GM18502 (cell line): ENCODE measurements around the gene SLC30A7.
"Not testable (repeated sequence)": the region's sequence is repeated elsewhere in the genome, so short reads cannot be mapped to it uniquely, and the experiment has no call there.

Experiments
- ATAC-seq: cut with Tn5 transposase; IDR thresholded peaks from one replicate; pipeline ENCODE4 v1.9.1; 2021; ENCODE audit warnings: mild to moderate bottlenecking; ENCODE audit not compliant: unreplicated experiment, poor library complexity

SLC30A7 gene

DNA sequence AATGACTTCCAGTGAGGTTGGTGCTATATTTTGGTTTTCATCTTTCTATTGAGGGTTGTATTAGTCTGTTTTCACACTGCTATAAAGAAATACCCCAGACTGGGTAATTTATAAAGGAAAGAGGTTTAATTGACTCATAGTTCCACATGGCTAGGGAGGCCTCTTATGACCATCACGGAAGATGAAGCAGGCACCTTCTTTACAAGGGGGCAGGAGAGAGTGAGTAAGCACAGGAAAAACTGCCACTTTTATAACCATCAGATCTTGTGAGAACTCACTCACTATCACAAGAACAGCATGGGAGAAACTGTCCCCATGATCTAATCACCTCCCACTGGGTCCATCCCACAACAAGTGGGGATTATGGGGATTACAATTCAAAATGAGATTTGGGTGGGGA, 6.9 kb upstream of the SLC30A7 start:
- not testable (repeated sequence) for ATAC-seq

DNA sequence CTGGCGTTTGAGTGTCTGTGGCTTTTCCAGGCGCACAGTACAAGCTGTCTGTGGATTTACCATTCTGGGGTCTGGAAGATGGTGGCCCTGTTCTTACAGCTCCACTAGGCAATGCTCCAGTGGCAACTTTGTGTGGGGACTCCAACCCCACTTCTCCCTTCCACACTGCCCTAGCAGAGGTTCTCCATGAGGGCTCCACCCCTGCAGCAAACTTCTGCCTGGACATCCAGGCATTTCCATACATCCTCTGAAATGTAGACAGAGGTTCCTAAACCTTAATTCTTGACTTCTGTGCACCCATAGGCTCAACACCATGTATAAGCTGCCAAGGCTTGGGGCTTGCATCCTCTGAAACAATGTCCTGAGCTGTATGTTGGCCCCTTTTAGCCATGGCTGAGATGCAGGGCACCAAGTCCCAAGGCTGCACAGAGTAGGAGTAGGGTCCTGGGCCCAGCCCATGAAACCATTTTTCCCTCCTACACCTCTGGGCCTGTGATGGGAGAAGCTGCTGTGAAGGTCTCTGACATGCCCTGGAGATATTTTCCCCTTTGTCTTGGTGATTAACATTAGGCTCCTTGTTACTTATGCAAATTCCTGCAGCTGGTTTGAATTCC, 5.9 kb upstream of the SLC30A7 start:
- ATAC-seq, result not testable (repeated sequence)

DNA sequence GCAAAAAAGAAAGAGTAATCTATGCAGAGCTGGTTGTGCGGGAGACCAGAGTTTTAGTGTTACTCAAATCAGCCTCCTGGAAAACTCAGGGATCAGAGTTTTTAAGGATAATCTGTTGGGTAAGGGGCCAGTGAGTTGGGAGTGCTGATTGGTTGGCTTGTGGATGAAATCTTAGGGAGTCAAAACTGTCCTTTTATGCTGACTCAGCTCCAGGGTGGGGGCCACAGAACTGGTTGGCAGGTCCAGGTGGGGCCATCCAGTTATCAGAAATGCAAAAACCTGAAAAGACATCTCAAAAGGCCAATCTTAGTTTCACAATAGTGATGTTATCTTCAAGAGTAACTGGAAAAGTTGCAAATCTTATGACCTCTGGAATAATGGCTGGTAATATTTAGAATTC, 4.5 kb upstream of the SLC30A7 start:
- no peak for ATAC-seq

DNA sequence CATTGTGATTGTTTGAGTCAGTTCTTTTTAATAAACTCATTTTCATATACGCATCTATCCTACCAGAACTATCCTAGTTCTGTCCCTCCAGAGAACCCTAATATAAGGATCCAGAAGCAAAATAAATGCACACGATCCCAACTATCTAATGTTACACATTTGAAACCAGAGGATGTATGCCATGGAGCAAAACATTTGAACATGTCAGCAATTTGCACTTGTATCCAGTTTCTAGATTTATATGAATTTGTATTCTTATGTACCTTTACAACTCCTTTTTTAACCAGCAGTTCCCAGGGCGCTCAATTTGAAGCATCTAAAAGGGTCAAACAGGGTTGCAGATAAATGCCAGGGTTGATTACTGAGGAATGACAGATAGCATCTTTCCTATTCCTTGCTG, 3.3 kb upstream of the SLC30A7 start:
- no peak for ATAC-seq

DNA sequence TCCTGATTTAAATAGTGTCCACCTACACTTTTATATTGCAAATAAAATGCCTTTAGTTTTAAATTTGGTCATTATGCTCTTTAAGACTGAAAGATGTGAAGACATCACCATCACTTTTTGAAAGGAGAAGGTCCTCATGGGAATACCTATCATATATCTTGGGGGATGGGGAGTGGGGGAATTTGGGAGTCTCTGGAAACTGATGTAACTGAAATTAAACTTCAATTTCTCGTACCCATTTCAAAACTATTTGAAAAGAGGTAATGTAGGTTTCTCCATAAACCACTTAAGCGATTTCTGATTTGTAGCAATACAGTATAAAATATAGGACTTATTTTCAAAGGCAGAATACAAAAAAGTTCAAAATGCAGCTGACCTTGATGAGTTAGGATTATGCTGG, 2.2 kb upstream of the SLC30A7 start:
- no peak for ATAC-seq

DNA sequence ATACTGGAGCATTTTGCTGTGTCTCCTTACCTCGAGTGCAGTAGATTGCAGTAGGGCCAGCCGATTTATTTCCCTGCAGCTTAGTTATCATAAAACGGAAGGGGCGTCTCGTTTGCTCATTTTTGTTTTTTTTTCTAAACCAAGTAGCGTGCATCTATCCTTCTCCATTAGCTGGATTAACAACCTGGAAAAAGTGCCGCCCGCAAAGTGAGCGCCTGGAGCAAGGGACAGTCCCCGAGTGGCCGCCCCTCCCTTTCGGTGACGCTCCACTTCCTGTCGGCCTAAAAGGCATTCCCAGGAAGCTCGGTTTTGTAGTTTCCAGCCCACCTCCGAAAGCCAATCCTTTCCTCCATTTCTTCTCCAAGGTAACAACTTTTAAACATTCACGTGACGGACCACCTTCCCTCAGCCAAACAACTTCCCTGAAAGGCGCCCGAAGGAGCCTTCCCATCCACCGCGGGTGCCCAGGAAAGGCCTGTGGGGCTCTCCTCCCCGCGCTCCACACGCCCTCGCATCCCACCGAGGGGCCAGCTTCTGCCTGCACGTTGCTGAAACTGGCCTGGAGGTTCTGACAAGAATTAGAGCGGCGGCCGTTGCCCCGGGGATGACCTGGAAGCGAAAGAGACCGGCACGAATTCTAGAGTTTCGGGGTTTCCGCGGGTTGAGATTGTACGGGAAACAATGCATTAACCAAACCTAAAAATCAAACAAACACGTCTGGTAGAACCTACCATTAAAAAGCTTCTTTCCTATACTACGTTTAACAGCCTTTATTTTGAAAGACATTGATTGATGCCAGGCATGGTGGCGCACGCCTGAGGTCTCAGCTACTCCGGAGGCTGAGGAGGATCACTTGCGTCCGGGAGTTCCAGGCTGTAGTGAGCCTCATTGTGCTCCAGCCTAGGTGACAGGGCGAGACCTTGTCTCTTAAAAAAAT, 1.0 kb upstream of the SLC30A7 start, which contains the start of gene EXTL2:
Gene EXTL2 (minus strand): TSS at position 240 of the 937 bp plus-strand sequence. CDS start 6,085 bp downstream, outside the sequence.
- ATAC-seq, result peak; percentile 54

DNA sequence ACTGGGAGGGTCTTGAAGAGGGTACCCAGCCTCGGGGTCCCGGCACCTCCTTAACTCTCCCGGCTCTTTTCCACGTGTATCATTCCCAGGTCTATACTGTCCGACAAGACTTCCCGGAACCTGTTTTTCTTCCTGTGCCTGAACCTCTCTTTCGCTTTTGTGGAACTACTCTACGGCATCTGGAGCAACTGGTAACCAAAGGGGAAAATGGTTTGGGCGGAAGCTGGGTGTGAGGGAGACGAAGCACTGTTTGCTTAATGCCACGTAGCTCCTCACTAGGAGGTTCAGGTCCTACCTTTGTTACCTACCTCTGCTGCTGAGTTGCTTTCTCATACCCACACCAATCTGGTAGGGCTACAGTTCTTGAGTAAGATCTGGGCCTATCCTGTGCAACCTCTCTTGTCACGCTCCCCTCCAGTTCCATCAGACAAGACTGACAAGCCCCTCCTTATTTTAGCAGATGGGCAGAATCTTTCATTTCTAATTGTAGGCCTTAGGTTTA, 642 bp downstream of the SLC30A7 start:
- ATAC-seq, result peak; percentile 48

DNA sequence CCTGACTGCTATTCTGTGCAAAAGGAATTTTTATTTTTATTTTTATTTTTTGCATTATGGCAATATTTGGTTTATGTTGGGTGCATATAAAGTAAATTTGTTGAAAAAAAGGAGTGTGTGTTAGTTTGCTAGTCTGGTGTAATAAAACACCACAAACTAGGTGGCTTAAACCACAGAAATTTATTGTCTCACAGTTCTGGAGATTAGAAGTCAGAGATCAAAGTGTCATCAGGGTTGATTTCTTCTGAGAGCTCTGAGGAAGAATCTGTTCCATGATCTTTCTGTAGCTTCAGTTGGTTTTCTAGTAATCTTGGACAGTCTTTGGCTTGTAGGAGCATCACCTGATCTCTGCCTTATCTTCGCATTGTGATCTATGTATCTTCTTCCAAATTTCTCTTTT, 6.5 kb downstream of the SLC30A7 start:
- no peak for ATAC-seq

DNA sequence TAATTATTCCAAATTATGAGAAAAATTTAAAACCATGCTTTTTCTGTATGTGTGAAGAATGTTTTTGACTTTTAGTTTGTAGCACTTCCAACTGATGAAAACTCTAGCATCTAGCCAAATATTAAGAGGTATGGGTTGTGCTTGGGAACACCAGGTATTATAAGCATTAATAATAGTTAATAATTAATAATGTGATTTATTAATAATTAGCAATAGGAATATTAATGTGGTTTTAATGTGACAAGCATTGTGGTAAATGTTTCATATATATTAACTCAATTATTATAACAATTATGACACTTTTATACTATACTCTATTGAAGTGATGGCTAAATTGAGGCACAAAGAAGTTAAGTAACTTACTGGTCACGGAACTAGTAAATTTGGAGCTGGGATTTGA, 7.9 kb downstream of the SLC30A7 start:
- no peak for ATAC-seq

DNA sequence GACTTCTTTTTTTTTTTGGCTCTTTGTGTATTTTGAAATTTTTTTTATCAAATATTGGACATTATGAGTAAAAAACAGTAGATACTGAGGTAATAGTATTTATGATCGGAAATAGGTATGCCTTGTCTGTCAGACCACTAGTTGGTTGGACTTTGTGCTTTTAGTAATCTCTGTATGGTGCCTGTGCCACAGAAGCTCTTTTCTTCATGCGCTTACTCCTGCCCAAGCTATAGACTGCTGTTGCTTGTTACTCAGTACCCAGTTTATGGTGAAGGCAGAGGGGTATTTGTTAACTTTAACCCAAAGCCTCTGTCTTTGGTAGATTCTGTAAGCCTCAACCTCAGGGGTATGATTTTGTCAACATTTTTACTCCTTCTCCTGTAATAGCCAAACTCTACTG, 8.6 kb downstream of the SLC30A7 start:
- no peak for ATAC-seq

DNA sequence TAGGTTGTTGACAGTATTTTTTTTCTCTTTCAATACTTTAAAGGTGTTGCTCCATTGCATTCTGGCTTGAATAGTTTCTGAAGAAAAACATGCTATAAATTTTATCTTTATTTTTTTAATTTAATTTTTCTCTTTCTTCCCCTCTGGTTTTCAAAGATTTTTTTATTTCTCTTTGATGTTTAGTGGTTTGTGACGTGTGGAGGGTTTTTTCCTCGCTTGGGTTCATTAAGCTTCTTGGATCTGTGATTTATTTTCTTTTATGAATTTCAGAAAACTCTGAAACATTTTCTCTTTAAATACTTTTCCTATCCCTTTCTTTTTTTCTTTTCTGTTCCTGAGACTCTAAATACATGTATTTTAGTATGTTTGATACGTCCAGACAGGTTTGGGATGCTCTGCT, 9.3 kb downstream of the SLC30A7 start:
- no peak for ATAC-seq

DNA sequence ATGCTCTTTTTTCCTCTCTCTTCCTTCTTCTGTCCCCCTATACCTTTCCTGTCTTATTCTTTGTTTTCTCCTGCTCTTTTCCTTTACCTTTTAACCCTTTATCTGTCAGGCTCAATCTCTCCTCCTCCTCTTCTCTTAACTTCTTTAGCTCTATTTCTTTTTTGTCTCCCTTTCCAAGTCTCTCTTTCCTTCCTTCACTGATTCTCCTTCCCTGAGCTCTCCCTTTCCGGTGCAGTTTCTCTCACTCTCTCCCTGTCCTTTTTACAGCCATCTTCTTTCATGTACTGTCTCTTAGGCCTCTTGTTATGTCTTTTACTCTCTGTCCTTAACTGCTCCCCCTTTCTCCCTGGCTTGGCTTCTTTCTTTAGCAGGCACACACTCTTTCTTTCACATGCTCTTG, 12.0 kb downstream of the SLC30A7 start:
- ATAC-seq, result no peak

DNA sequence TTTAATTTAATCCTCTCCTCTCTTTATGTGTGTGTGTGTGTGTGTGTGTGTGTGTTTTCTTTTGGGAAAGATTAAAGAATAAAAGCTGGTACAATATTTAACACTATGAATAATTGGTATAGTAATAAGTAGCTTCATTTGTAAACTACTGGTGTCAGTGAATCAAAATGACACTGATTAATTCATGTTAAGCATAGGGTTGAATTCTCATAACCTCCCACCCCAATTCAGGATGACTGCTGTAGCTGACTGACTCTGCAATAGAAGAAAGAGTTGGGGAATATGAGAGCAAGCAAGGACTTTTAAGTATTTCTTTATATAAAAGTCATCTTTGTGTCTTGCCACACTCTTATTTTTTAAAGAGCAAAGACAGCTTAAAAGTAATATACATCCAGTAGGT, 13.1 kb downstream of the SLC30A7 start:
- no peak for ATAC-seq

DNA sequence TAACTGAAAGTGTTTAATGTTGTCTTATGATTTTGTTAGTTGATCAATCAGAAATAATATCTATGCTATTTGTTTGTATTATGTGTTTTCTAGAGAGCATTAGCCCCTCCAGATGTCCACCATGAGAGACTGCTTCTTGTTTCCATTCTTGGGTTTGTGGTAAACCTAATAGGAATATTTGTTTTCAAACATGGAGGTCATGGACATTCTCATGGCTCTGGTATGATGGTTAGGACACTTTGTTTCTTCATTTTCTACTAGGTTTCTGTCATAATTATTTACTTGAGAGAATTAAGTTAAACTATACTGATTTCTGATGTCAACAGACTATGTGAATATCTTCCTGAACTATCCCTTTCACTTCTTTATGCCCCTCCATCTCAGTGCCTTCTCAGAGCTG, 16.1 kb downstream of the SLC30A7 start:
- ATAC-seq, result no peak

DNA sequence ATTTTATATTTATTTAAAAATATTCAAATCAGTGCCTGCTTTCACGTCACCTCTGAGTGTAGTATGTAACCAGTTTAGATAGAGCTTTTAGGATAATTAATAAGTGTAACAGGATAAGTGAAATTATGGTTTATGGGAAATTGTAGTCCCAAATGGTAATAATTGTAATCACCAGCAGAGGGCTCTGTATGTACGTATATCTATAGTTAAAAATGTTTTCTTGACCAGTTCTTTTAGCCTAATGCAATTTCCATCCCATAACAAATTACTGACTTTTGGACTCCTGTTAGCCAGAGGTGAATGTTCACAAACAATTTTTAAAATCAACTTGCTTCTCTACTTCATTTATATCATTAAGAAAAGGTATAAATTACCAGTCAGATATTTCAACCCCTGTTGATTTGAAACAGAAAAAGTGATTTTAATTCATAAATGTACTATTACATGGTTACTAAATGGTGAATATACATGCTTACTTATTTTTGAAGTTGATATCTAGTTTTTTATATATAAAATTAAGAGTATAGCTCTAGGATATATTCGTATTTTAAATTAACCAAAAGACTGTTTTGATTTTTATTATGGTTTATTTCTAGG, 25.3 kb downstream of the SLC30A7 start:
- ATAC-seq, result no peak

DNA sequence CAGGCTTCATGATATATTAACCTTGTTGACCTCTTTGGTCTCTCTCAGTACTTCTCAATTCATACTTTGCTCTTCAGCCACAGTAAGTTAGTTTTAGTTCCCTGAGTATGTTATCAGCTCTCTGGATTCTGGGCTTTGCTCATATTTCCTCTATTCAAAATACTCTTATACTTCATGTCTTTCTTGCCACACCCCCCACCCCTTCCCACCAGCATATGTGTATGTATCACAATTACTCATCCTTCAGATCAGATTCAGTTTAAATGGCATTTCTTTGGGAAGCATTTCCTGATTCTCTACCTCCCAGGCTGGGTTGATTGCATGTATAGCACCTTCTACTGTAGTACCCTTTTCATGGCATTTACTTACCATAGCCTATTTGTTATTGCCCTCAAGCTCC, 28.3 kb downstream of the SLC30A7 start:
- ATAC-seq, result no peak

DNA sequence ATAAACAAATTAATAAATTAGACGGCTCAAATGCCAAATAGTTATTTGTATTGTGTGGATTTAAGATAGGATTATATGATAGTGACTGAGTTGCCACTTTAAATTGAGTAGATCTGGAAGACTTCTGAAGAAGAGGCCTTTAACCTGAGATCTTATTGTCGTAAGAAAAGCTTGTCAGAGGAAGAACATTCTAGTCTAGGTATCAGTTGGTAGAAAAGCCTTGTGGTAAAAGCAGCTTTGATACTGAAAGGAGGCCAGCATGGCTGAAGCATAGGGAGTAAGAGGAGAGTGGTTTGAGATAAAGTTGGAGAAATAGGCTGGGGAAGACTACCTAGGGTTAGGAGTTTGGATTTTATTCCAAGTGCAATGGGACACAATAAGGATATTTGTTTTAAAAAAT, 29.1 kb downstream of the SLC30A7 start:
- ATAC-seq, result no peak

DNA sequence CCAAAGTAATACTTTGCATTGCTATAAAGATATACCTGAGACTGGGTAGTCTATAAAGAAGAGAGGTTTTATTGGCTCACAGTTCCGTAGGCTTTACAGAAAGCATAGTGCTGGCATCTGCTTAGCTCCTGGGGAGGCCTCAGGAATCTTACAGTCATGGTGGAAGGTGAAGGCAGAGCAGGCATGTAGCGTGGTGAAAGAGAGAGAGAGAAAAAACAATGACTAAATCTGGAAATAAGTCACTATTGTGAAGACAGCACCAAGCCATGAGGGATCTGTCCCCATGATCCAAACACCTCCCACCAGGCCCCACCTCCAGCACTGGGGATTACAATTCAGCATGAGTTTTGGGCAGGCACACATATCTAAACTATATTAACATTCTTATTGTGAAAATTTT, 30.4 kb downstream of the SLC30A7 start:
- no peak for ATAC-seq

DNA sequence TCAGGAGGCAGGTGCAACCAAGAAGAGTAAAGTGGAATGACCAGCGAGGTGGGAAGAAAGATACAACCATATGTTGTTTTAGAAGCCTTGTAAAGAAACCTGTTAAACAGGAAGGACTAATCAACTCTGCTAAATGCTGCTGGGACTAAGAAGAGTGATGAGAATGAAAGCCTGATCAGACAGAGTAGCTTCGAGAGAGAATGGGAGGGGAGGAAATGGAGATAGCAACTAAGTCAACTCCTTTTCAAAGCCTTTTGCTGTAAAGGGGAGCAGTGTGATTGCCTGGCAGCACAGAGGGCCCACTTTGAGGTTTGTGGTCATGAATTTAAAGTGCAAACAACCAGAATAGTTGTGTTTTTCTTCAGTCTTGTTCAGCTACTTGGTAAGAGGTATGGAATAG, 31.4 kb downstream of the SLC30A7 start:
- ATAC-seq, result no peak

DNA sequence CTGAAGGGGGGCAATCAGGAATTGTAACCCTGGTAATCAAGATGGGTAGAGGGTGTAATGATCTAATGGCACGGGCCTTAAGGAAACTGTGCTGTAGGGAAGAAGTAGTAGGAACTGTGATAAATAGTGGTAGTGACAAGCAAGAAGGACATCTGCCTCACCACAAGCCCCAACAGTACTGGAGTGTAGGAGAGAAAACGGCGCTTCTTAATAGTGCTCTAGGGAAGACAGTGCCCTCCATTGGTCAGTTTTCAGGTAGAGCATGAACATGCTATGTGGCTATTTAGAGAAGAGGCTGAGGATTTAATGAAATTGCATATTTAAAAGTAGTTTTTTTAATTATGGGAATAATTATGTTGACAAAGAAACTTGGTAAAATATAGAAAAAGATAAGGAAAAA, 32.2 kb downstream of the SLC30A7 start:
- ATAC-seq, result no peak

DNA sequence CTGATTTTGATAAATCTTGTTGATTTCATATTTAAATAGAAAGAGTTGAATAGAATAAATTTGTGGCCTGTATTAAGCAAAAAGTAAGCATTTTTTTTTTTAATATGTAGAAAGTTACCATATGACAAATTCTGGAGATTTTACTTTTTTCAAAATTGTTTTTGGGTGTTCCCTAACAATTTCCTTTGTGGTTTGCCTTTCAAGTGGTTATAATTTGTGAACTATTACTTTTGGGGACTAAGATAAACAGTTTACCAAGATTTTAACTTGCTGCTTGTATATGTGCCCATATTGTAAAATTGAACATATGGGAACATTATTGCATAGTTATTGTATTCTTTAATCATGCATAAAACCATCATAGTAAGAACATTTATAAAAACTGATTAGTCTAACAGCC, 34.6 kb downstream of the SLC30A7 start:
- no peak for ATAC-seq
